HG02973 (cell line): Measurements from ENCODE around the gene HYAL2.

Experiments
- ATAC-seq: cut with Tn5 transposase; IDR thresholded peaks from one replicate; pipeline ENCODE4 v1.9.1; 2021; ENCODE audit warnings: moderate library complexity; ENCODE audit not compliant: unreplicated experiment

The HYAL2 gene

DNA sequence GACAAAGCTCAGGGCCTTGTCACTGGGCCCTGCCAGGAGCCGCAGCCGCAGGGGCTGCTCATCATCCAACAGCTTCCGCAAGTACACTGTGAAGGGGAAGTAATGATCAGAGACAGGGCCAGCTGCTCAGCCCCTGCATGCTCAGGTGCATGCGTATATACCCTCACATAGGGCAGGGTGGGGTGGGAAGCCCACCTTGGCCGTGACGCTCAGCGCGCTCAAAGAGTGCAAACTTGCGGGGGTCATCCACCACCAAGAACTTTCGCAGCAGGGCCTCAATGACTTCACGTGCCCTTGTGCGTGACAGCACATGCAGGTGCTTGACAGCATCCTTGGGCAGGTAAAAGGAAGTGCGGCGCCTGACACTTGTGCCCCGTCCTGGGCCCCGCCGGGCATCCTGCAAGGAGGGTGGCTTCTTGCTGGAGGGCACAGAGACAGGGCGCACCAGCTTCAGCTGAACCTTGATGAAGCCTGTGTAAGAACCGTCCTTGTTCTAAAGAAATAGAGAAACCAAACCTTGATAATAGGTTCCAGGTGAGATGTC is 8.9 kb upstream of the HYAL2 start:
- ATAC-seq, result no peak

DNA sequence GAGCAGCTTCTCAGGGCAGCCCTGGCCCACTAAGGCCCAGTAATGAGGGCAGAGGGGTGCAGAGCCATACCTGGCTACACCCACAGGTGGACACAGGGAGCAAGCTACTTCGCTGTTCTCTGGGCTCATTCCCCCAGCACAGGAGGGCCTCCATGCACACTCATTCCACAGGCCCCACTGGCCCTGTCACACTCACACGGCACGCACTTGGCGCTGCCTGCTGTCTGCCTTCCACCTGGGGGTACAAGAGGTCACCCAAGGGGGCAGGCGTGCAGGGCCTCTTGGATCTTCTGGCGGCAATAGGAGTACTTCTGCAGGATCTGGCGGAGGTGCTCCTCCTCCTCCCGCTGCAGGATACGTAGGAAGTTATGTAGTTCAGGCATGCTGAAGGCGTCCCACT is 7.8 kb upstream of the HYAL2 start:
- ATAC-seq, result no peak

DNA sequence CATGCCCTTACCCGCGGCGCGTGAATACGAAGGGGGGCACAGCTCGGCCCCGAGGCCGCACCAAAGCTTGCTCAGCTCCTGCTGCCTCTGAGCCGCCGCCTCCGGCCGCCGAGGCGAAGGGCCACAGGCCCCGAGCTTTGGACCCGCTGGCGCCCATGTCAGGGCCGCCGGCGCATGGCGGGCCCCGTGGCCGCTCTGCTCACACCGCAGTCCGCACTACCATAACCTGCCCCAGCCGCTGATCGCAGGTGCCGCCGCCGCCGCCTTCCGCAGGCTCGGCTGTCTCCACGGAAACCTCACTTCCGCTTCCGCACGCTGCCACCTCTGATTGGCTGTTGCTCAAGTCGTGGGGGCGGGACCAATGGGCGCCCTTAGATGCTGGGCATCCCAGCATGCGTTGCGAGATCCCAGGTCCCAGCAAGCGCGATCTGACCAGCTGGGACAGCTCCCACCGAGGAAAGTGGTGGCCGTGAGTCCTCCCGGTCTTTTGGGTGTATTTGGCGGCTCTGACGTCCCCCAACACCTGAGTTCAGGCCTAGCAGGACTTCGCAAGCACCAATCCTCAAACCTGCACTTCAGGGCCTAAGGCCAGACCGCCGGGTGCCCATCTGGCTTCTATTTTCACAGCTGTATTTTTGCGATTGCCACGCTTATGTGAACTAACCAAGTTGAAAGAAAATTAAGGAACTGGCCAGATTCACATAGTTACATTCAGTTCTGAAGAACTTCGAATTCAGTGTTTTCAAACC is 5.6 kb upstream of the HYAL2 start, which contains the start of gene TUSC2:
Gene TUSC2, minus strand, starts transcription at position 281 of the 749 bp plus-strand sequence. Its CDS starts 124 bp downstream, at position 157.
- ATAC-seq, result peak; percentile 75

DNA sequence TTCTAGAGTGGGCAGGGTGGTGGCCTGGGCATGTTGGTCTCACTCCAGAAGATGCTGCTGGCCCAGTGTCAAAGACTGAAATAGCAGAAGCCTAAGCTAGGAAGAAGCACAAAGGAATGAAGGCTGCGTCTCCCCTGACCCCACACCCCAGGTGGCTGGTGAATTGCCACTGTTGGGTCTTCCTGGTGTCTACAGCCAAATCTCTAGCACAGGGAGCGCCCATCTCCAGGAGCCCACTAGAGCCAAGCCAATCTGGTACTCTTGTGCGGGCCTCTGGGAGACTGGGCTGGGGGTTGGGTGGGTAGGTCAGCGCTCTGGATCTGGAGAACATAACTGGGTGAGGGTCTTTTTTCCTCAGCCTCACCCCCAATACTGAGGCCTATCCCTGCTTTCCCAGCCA is 4.6 kb upstream of the HYAL2 start:
- ATAC-seq, result no peak

DNA sequence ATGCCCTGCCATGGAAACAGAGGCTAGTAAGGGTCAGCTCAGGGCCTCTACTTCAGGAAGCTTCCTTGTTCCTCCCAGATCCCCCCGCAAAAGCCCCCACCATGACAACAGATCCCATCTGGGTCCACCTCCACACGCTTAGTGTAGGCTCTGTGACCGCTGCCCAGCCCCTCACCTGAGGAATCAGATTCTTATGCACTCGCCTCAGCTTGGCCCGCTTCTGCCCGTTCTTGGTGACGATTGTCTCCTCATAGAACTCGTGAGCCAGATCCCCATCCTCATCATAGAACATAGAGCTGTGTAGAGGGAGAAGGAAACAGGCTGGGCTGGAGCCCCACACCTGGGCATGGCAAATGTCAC is 3.6 kb upstream of the HYAL2 start:
- no peak for ATAC-seq

DNA sequence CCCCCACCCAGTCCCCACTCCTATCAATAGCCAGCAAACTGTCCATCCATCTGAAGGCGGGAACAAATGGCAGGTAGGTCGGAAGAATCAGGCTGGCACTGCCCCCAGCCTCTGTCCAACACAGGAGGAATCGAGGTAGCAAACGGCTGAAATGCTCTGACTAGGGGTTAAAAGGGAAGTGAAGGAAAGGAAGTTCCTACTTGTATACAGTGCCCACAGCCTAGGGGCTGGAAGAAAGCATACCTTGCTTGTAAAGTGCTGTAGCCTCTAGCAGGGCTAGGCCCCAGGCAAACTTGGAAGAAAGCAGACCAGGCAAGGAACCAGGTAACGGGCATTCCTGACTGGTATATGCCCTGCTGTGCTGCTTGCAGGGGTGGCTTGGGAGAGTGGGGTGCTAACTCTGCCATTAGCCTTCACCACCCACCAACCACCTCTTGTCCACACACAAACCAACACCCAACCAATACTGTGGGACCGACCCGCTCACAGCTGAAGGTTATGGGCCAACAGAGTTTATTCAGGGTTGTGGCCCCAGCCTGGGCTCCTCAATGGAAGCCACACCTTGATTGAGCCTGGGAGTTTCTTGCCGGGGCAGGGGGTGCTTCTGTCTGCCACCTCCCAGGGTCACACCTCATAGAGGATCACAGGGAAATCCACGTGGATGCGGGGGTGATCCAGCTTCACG is 3.1 kb upstream of the HYAL2 start:
- ATAC-seq, result no peak

DNA sequence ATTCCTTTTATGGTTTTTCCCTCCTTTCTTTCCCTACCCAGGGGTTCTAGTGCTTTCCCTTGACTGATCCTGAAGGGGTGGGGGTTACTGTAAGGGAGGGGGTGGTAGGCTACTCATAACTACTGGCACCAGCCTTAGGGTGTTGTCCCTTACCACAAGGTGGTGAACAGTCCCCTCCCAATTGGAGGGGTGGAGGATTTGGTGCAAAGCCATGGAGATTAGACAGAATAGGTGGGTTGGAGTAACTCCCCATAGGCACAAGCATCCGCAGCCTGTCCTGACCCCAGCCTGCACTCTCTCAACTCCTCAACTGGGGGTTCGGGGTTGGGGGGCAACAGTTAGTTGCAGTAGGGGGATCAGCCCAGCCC is 2.6 kb upstream of the HYAL2 start:
- no peak for ATAC-seq

DNA sequence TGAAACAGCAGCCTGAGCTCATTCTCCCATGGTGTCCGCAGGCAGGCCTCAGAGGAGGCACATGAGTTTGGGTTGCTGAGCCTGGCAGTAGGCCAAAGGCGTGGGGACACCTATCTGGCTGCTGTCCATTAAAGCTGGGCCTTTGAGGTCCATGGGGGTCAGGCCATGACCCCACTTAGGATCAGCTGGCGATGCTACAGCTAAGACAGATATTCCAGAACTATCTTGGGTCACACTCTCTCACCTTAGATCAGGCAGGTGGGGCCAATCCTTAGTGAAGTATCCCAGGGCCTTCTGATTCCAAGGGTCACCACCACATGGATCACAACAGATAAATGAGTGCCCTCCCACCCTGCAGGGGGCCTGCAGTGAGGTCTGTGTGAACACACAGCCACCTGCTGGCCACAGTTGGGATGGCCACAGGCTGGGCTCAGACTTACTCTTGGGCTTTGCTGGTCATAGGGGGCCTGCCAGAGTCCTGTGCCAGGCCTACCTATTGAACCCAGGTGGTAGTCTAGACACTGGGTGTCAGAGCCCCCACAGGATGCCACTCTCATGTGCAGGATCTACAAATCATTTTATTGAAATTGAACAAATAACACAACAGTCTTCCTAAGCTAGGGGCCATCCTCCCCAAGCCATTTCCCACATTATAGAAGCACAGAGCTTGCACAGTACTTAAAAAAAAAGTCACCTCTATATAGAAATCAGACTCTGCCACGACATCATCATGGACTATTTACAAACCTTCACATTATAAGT is 2.0 kb upstream of the HYAL2 start:
- ATAC-seq, result no peak

DNA sequence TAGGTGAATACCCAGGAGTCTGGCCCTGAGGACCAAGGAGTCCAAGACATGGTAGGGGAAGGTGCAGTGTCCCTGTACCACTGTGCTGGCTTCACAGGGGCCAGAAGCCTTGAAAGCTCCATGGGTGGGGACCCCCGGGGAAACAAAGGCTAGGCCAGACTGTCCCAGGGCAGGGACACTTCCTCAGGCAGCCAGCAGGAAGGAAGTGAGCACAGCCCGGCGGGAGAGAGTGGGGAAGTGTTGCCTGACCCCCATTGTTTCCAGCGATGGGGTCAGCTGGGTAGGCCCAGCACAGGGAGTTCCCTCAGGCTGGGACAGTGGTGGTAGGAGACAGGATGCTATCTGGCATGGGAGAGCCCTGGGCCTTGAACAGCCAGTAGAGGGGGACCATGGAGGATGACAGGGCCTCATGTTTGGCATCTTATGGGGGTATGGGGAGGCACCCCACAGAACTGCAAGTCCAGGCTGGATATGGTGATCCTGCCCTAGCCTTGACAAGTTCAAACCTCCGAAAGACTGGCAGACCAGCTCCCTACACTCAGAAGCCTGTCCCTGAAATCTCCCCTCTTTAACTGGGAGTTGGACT is 1.2 kb upstream of the HYAL2 start:
- ATAC-seq, result no peak

DNA sequence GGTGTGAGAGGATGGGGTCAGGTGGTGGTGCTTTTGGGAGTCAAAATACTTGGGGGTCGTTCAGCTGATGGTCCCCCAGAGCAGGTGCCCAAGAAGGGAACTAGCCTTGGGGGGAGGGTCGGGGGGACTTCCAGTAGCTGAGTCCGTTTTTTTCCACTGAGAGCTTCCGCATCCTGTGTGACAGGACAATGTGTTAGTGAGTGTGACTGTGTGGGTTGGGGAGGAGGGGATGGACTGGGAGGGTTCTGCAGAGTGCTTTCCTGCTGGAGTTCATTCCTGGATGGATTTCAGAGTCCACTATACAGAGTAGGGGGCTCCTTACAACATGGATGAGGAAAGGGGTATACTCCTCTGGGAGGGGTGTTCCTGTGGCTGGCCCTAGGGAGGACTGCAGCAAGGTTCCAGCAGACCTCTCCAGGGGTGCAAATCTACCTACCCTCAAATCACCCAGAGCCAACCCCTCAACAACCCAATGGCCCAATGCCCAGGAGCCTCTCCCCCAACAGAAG is 601 bp upstream of the HYAL2 start:
- no peak for ATAC-seq

DNA sequence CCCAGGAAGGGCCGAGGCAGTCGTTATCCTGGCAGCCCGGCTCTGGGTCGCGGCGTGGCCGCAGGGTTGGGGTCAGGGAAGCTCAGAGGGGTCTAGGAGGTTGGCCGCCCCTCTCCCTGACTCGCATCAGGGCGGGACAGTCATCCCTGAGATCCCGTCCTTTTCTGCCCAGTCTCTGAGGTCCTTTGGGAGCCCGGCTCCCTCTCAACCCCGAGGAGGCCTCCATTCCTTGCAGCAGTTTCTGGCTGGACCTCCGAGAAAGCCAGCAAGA is 495 bp downstream of the HYAL2 start:
- no peak for ATAC-seq

DNA sequence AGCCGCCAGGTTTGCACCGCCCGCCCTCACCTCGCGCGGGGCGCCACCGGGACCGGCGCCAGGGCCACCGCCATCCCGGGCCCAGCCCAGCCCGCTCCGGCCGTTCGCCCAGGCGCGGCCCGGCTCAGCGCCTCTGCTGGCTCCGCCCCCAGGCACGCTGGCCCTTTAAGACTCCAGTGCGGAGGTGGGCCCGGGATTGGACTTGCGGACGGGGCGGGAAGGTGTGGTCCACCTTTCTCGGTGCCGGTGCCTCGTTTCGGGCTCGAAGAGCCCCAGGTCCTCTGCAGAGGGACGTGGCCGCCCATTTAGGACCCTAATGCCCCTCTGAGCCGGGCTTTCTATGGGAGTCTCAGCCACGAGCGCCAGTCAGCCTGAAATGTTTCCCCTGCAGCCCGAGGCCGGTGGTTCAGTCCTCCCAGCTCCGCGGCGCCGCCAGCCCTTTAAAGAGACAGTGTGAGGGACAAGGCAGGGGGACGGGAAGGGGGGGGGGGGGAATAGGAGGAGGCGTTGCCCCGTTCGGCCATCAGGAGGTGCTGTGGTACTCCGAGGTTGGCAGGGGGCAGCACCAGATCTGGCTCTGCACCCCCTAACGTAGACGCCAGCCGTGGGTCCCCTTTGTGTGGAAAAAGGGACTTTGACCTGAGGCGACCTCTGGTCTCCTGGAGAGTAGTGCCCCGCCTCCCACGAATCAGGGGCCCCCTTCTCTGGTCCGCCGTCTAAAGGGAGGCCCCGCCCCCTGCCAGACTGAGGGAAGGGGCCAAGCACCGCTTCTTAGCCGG is 1.0 kb downstream of the HYAL2 start:
- peak; percentile 72 for ATAC-seq

DNA sequence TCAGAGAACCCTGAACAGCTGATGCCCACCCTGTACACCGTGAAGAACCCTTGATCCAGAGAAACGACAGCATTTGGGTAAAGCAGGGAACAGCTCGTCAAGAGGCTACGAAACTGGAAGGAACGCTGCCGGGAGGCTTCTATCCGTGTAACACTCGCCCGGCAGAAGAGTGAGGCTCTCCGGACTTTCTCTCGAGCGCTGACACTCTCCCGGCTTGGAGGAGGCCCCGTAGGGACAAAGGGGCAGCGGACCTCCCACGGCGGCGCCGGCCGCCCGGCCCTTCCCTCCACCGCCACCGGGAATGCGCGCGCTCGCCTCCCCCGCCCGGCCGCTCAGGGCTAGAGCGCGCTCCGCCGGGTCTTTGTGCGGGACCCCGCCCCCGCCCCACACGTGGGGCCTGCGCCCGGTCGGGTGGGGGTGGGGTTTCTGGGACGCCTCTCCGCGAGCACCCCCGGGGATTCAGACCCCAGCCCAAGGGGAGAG is 1.7 kb downstream of the HYAL2 start:
- peak; percentile 36 for ATAC-seq

DNA sequence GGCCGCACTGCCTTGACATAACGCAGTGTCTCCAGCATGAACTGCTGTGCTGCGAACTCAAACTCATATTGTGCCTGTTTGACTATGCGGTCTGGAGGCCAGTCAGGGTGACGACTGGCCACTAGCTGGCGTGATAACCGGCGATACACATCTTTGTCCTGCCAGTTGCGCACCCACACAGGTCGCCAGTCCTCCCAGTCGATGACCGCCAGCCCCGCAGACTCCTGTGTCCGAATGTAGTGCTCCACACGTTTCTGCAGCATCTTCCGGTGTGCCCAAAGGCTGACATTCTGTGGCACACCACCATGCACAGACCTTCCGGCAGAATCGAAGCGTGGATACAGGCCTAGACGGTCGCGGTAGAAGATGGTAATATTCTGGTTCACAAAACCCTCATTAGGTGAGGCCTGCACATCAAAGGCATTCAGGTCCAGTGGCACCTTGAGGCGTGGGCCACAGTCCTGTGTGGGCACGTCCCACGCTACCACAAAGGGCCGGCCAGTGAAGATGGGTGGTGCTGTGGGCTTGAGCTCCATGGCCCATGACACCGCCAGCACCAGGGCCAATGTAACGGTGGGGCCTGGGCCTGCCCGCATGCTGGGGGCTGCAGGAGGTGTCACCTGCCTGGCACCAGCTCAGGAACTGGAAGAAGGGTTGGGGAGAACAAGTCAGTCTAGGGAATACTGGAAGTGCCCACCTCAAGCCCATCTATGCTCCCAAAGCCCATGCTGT is 2.5 kb downstream of the HYAL2 start:
- no peak for ATAC-seq

DNA sequence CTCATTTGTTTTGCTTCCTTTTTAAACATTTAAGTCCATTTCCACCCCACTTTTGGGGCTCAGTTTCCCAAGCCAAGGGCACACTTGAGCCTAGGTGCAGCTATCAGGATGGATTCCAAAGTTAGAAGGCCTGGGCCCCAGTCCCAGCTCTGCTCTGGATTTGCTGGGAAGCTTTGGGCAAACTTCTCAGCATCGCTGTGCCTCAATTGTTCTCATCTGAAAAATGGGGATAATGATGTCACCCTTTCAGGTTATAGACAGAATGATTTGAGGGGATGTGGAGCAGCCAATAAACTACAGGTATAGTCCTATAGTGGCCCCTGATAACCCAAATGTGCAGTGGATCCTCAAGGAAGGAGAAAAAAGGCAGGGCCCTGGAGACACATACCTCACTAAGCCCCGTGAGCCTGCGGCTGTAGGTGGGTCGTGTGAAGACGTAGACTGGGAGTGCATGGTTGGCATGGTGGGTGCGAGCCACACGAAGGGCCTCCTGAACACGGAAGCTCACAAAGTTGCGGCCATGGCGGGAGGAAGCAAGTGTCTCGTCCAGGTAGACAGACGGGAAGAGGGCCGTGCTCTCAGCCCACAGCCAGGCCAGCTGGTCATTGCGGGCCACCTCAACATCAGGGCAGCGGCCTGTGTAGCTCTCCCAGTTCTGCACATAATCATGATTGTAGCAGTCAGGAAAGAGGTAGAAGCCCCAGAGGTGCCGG is 3.2 kb downstream of the HYAL2 start:
- no peak for ATAC-seq

DNA sequence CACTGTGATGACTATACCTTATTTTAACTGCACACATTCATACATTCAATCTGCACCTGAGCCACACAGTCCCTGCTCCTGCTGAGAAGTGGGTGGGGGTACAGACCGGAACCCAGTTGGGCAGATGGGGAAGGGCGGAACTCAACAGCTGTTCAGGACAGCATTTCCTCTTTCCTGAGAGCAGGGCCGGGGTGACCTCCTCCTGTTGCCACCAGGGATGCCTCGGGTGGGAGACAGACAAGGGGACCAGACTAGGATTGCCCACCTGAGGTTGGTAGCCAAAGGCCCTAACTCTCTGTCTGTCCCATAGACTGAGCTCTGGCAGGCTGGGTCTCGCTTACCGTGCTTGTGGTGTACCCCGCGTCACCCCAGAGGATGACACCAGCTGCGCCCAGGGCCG is 3.9 kb downstream of the HYAL2 start:
- ATAC-seq, result no peak

DNA sequence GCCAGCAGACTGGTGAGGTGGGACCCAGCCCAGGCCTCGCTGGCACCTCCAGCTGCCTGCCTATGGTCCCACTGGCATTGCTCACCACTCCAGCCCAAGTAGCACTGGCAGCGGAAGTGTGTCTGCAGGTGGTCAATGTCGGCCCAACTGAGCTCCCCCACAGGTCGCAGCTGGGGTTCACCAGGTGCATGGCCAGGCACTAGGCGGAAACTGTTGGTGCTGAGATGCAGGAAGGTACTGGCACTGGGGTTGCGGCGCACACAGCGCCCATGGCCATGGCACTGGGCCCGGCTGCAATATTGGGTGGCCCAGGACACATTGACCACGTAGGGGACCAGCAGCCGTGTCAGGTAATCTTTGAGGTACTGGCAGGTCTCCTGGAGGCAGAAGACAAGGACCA is 4.4 kb downstream of the HYAL2 start:
- no peak for ATAC-seq

DNA sequence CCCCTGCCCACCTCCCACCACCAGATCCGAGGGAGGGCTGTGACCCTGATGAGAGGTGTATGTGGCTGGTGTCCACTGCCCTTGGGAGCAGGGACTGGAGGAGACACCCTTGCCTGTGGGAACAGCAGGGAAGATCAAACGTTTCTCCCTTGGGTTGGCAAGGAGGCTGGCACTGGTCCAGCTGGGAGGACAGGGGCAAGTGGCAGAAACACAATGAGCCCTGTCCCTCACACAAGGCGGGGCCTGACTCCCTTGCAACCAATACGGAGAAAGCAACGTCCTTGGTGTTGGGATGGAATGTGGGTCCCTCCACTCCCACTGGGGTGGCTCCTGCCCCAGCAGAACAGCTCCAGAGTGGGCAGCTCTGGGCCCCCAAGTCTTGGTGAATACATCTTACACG is 5.2 kb downstream of the HYAL2 start:
- ATAC-seq, result no peak

DNA sequence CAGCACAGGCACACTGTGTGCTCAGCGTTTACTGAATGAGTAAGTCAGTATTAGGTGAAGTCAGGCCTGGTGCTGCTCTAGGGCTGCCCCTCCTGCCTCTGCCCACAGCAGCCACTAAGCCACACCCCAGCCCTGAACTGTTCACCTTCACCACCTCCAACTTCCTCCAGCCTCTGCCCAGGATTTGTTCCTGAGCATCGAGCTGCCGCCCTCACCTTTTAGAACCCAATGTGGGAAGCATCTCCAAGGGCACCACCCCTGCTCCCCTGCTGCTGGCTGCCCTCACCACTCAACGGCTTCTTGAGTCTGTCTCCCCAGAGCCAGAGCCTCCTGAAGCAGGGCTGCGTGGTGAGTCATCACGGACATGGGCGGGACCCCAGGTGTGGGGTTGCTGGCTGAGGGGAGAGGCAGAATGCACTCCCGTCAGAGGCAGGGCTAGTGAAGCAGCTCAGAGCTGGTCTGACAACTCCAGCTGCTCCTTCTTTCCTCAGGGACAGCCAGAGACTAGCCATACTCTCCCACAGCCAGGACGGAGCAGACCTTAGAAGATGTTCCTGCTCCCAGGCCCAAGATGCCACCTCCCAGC is 5.8 kb downstream of the HYAL2 start:
- no peak for ATAC-seq
